Measurements from ENCODE around the gene SCO2.

- TF ChIP-seq ZNF660 (tag by site-specific recombination; IDR thresholded peaks at IDR 0.05) (no peak), ZNF670 (tag by site-specific recombination; IDR thresholded peaks at IDR 0.05; ENCODE audit: low read depth) (no peak), ZNF501 (tag by site-specific recombination; IDR thresholded peaks at IDR 0.05) (no peak)
- TF ChIP-seq, protein P1, sequence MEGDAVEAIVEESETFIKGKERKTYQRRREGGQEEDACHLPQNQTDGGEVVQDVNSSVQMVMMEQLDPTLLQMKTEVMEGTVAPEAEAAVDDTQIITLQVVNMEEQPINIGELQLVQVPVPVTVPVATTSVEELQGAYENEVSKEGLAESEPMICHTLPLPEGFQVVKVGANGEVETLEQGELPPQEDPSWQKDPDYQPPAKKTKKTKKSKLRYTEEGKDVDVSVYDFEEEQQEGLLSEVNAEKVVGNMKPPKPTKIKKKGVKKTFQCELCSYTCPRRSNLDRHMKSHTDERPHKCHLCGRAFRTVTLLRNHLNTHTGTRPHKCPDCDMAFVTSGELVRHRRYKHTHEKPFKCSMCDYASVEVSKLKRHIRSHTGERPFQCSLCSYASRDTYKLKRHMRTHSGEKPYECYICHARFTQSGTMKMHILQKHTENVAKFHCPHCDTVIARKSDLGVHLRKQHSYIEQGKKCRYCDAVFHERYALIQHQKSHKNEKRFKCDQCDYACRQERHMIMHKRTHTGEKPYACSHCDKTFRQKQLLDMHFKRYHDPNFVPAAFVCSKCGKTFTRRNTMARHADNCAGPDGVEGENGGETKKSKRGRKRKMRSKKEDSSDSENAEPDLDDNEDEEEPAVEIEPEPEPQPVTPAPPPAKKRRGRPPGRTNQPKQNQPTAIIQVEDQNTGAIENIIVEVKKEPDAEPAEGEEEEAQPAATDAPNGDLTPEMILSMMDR (tag by site-specific recombination; IDR thresholded peaks at IDR 0.05), result no peak
- TF ChIP-seq, protein P2, sequence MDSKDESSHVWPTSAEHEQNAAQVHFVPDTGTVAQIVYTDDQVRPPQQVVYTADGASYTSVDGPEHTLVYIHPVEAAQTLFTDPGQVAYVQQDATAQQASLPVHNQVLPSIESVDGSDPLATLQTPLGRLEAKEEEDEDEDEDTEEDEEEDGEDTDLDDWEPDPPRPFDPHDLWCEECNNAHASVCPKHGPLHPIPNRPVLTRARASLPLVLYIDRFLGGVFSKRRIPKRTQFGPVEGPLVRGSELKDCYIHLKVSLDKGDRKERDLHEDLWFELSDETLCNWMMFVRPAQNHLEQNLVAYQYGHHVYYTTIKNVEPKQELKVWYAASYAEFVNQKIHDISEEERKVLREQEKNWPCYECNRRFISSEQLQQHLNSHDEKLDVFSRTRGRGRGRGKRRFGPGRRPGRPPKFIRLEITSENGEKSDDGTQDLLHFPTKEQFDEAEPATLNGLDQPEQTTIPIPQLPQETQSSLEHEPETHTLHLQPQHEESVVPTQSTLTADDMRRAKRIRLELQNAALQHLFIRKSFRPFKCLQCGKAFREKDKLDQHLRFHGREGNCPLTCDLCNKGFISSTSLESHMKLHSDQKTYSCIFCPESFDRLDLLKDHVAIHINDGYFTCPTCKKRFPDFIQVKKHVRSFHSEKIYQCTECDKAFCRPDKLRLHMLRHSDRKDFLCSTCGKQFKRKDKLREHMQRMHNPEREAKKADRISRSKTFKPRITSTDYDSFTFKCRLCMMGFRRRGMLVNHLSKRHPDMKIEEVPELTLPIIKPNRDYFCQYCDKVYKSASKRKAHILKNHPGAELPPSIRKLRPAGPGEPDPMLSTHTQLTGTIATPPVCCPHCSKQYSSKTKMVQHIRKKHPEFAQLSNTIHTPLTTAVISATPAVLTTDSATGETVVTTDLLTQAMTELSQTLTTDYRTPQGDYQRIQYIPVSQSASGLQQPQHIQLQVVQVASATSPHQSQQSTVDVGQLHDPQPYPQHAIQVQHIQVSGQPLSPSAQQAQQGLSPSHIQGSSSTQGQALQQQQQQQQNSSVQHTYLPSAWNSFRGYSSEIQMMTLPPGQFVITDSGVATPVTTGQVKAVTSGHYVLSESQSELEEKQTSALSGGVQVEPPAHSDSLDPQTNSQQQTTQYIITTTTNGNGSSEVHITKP (tag by site-specific recombination; IDR thresholded peaks at IDR 0.05), result no peak
These were observed 8.5 kb downstream of the SCO2 start for GRCh38 chr22:50516891-50517290.
